OCI-LY7 (cell line): ENCODE measurements around the gene TRMT11. TPM values are rescaled to one million over a fixed set of nuclear protein-coding genes. Genes with fewer than 3 reads are reported as not detected.

Experiments
- BruUV-seq: library from RNA; stranded (reverse); fragments of 400-500 nt; replicated peaks from 2 replicates; lab custom pipeline; 2021; lab: Mats Ljungman, UMichigan
- CTCF ChIA-PET: fragments of 300-600 bp; sonication (Branson Sonifier 250); formaldehyde crosslinking; loops from one replicate; lab custom pipeline; 2022; ENCODE audit warnings: antibody characterized with exemption; ENCODE audit not compliant: unreplicated experiment; lab: Charles Lee
- POLR2A ChIA-PET: fragments of 300-600 bp; sonication (Branson Sonifier 250); formaldehyde crosslinking; loops from one replicate; lab custom pipeline; 2022; ENCODE audit warnings: antibody characterized with exemption; lab: Charles Lee
- DNase-seq: peaks from one replicate; pipeline ENCODE4 v3.0.0-alpha.2; 2015; ENCODE audit warnings: low spot score
- H2AFZ ChIP-seq: fragments of 200-600 bp; sonication (generic), shearing (Covaris generic); 2 replicates; pipeline ENCODE4 v1.6.1; 2014; ENCODE audit warnings: mild to moderate bottlenecking, antibody characterized with exemption, low read length, moderate library complexity
- H3K27ac ChIP-seq: fragments of 200-600 bp; sonication (generic); 2 replicates; pipeline ENCODE4 v1.5.1; 2014; ENCODE audit warnings: mixed run types, low read depth, mild to moderate bottlenecking, moderate library complexity, low read length, inconsistent platforms; ENCODE audit not compliant: poor library complexity, severe bottlenecking
- H3K36me3 ChIP-seq: fragments of 200-600 bp; sonication (generic); 2 replicates; pipeline ENCODE4 v1.6.1; 2014; ENCODE audit warnings: mild to moderate bottlenecking, antibody characterized with exemption, low read length, moderate library complexity, mixed read lengths; ENCODE audit not compliant: insufficient read depth
- H3K4me1 ChIP-seq: fragments of 200-600 bp; sonication (generic); 2 replicates; pipeline ENCODE4 v1.5.1; 2014; ENCODE audit warnings: mild to moderate bottlenecking, low read length; ENCODE audit not compliant: insufficient read depth, poor library complexity, severe bottlenecking
- H3K4me2 ChIP-seq: fragments of 200-600 bp; sonication (generic); 2 replicates; pipeline ENCODE4 v1.6.1; 2014; ENCODE audit warnings: mild to moderate bottlenecking, low read length
- H3K4me3 ChIP-seq: fragments of 200-600 bp; sonication (generic); 2 replicates; pipeline ENCODE4 v1.5.1; 2014; ENCODE audit warnings: mild to moderate bottlenecking, low read depth, low read length; ENCODE audit not compliant: poor library complexity, severe bottlenecking
- H3K79me2 ChIP-seq: fragments of 200-600 bp; sonication (generic); 2 replicates; pipeline ENCODE4 v1.6.1; 2016; ENCODE audit warnings: low read depth, mild to moderate bottlenecking, low read length, moderate library complexity, mixed read lengths; ENCODE audit not compliant: insufficient read depth
- H3K9me2 ChIP-seq: fragments of 200-600 bp; sonication (generic); 2 replicates; pipeline ENCODE4 v1.6.1; 2016; ENCODE audit warnings: mild to moderate bottlenecking, low read length, mixed read lengths; ENCODE audit not compliant: insufficient read depth
- H3K9me3 ChIP-seq: fragments of 200-600 bp; sonication (generic); 2 replicates; pipeline ENCODE4 v1.6.1; 2014; ENCODE audit warnings: mild to moderate bottlenecking, mixed run types, low read length, mixed read lengths
- H4K20me1 ChIP-seq: fragments of 200-600 bp; sonication (generic); 2 replicates; pipeline ENCODE4 v1.6.1; 2014; ENCODE audit warnings: mild to moderate bottlenecking, antibody characterized with exemption, low read length, moderate library complexity, mixed read lengths; ENCODE audit not compliant: insufficient read depth
- CTCF ChIP-seq: fragments of 200-600 bp; sonication (generic); conservative IDR thresholded peaks from 2 replicates; pipeline ENCODE4 v1.5.1; 2014; ENCODE audit warnings: mild to moderate bottlenecking, antibody characterized with exemption, low read length, moderate library complexity, mixed read lengths
- EZH2phosphoT487 ChIP-seq: fragments of 200-600 bp; sonication (generic); IDR thresholded peaks from 2 replicates; pipeline ENCODE4 v1.6.1; 2018; ENCODE audit warnings: low read depth, borderline replicate concordance, mild to moderate bottlenecking, mixed run types, antibody characterized with exemption, low read length, moderate library complexity, mixed read lengths
- intact Hi-C: fragments of 100-400 bp; cut with micrococcal nuclease; formaldehyde crosslinking; loops from one replicate; pipeline ENCODE4 v1.10.0; 2022; ENCODE audit not compliant: unreplicated experiment
- total RNA-seq, 2 experiments: library from RNA; depleted of rRNA in 1 of 2; stranded (reverse); fragments of >200 nt in 1 of 2; shearing (Covaris generic) in 1 of 2; gene quantifications; 2 replicates each; pipeline ENCODE4 v1.2.3, GENCODE V29; 2014 to 2022

Gene TRMT11
- total RNA-seq, 2 experiments from 2014 or later, result 32.9 to 46.8 TPM

- H3K4me2 ChIP-seq, result no peak overlapping the region
- CTCF ChIA-PET, result interaction anchor here (0.9 kb wide), 1 partner anchor 28 kb away, joined by 3 read pairs; no protein-coding TSS in a partner anchor
- peaks cover 35% of the 10 kb centered on the region for H3K79me2 ChIP-seq
- intact Hi-C loops, result no loop called here
- H3K9me3 ChIP-seq, result no peaks in the 10 kb centered on the region
- H3K4me3 ChIP-seq, result no peak overlapping the region
- TF ChIP-seq CTCF, result no peak
- no peak for TF ChIP-seq EZH2phosphoT487
- H3K9me2 ChIP-seq, result no peaks in the 10 kb centered on the region
- H4K20me1 ChIP-seq, result no peaks in the 10 kb centered on the region
- POLR2A ChIA-PET, result interaction anchor here (0.6 to 2.8 kb wide), 7 partner anchors 8 to 634 kb away, joined by 4 to 22 read pairs (median 8); no protein-coding TSS in a partner anchor
- no peak for DNase-seq
- H3K27ac ChIP-seq, result no peak overlapping the region
- no peak overlapping the region for H2AFZ ChIP-seq
- peaks cover 3% of the 10 kb centered on the region; the same call in 1 of the 2 replicates for H3K36me3 ChIP-seq
- peaks cover 27% of the 10 kb centered on the region for H3K4me1 ChIP-seq
- BruUV-seq, result no TSS peak
Measured at GRCh38 chr6:125984311-125984710, 2.0 kb upstream of the TRMT11 start.

GRCh38 chr6:125985522-125985921 lies 818 bp upstream of the TRMT11 start:
- ChIA-PET CTCF (no interaction called here), POLR2A (interaction anchor here (0.7 to 2.8 kb wide), 15 partner anchors 9 to 357 kb away, joined by 3 to 22 read pairs (median 5); partner anchors contain the start of genes HINT3 and NCOA7)
- no TSS peak for BruUV-seq
- Histone ChIP-seq H3K36me3 (no peaks in the 10 kb centered on the region), H3K4me1 (peaks cover 32% of the 10 kb centered on the region), H4K20me1 (no peaks in the 10 kb centered on the region), H3K9me2 (no peaks in the 10 kb centered on the region), H3K4me2 (peak overlapping the region; percentile 86), H2AFZ (peak overlapping the region; percentile 100), H3K4me3 (peak overlapping the region; percentile 78), H3K9me3 (no peaks in the 10 kb centered on the region), H3K79me2 (peaks cover 47% of the 10 kb centered on the region), H3K27ac (peak overlapping the region; percentile 44)
- intact Hi-C loops, result no loop called here
- TF ChIP-seq CTCF, result no peak
- TF ChIP-seq EZH2phosphoT487, result no peak
- DNase-seq, result no peak

- BruUV-seq, result TSS peak; percentile 97
- H3K79me2 ChIP-seq, result peaks cover 50% of the 10 kb centered on the region
Measured at GRCh38 chr6:125985979-125986300, 400 bp upstream of the TRMT11 start.

More at GRCh38 chr6:125985979-125986300, 400 bp upstream of the TRMT11 start:
- H3K9me3 ChIP-seq, result no peaks in the 10 kb centered on the region
- TF ChIP-seq EZH2phosphoT487 (no peak), CTCF (no peak; the same call in 1 of the 2 replicates)
- CTCF ChIA-PET, result interaction anchor here (1.1 to 1.9 kb wide), 3 partner anchors 12 to 28 kb away, joined by 4 to 7 read pairs (median 7); partner anchors contain the start of gene HINT3
- POLR2A ChIA-PET, result interaction anchor here (0.7 to 2.8 kb wide), 17 partner anchors 10 to 684 kb away, joined by 3 to 22 read pairs (median 5); partner anchors contain the start of genes HDDC2, HINT3 and NCOA7
- no peaks in the 10 kb centered on the region for H4K20me1 ChIP-seq
- no peak for DNase-seq
- peak overlapping the region; percentile 100 for H2AFZ ChIP-seq
- H3K9me2 ChIP-seq, result no peaks in the 10 kb centered on the region
- H3K36me3 ChIP-seq, result no peaks in the 10 kb centered on the region
- H3K4me1 ChIP-seq, result peaks cover 32% of the 10 kb centered on the region
- peak overlapping the region; percentile 44 for H3K27ac ChIP-seq
- H3K4me3 ChIP-seq, result peak overlapping the region; percentile 78
- intact Hi-C loops, result loop anchor here (1.0 kb wide), 1 partner anchor 206 kb away; no protein-coding TSS in a partner anchor
- H3K4me2 ChIP-seq, result peak overlapping the region; percentile 86
